HG03066 (cell line): Measurements from ENCODE around the gene SPAG5.
A peak's percentile ranks its signal among the peaks of the same experiment; 100 is the strongest.

Experiments
- ATAC-seq: cut with Tn5 transposase; IDR thresholded peaks from one replicate; pipeline ENCODE4 v1.9.1; 2021; ENCODE audit warnings: low read depth; ENCODE audit not compliant: unreplicated experiment

SPAG5 gene

DNA sequence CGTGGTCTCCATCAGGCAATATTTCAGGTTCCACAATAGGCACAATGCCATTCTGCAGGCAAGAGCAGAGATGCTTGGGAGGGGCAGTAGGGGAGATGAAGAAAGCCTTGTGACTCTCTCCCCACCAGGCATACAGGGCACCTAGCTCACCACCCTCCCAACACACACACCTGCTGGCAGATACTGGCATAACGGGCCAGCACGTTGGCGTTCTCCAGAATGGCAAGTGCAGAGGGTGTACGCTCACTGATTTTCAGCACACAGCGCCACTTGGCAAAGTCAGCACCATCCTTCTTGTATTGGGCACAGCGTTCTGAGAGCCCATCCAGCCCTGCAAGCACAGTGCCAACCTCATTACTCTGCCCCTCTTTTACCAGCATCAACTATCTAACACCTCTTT is 24.3 kb downstream of the SPAG5 start:
- no peak for ATAC-seq

DNA sequence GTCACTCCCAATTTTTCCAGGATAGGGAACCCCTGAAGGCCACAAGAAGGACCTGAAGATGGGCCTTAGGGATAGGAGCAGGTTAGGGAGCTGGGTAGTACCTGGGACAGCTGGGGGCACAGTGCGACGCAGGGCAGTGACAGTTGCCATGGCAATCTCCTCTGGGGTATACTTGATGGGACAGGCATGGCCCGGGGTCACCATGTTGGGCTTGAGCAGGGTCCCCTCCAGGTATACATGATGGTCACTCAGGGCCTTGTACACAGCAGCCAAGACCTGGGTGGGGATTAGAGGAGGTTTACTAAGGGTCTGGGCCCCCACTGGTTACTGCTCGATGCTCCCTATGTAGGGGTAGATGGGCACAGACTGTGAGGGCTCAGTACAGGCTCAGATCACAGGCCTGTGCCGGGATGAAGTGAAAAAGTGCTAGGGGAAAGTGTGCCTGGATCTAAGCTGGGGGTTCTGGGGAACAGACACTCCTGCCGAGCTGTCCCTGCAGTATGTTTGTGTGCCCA is 24.8 kb downstream of the SPAG5 start:
- ATAC-seq = no peak

DNA sequence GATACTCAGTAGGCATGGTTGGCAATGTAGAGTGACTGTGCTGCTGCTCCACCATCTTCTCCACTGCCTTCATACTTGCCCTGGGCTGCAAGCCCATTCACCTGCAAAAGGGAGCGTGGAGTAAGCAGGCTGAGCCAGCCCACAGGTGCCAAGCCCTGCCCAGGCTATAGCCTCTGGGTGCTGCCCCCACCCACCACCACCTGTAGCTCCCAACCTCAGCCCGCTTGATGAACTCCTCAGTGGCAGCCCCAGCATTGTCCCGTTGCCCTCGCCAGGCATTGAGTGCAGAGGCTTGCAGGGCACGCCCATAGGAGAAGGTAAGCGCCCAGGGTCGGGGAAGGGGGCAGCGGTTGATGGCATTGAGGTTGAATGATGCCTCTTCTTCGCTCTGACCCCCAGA is 25.3 kb downstream of the SPAG5 start:
- ATAC-seq = no peak

DNA sequence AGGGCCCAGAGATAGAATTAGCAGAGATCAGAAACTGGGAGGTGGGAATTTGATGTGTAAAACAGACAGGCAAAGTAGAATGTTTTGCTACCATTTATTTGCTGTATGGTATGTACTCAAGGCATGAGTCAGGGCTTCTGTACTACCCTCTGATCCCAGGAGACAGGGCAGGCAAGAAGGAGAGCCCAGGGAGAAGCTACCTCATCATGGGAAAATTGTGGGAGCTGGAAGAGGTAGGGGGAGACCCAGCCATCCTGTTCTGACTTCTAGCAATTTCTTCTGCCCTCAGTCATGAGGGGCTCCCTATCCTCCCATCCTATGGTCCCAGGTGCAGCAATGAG is 25.8 kb downstream of the SPAG5 start:
- no peak for ATAC-seq

DNA sequence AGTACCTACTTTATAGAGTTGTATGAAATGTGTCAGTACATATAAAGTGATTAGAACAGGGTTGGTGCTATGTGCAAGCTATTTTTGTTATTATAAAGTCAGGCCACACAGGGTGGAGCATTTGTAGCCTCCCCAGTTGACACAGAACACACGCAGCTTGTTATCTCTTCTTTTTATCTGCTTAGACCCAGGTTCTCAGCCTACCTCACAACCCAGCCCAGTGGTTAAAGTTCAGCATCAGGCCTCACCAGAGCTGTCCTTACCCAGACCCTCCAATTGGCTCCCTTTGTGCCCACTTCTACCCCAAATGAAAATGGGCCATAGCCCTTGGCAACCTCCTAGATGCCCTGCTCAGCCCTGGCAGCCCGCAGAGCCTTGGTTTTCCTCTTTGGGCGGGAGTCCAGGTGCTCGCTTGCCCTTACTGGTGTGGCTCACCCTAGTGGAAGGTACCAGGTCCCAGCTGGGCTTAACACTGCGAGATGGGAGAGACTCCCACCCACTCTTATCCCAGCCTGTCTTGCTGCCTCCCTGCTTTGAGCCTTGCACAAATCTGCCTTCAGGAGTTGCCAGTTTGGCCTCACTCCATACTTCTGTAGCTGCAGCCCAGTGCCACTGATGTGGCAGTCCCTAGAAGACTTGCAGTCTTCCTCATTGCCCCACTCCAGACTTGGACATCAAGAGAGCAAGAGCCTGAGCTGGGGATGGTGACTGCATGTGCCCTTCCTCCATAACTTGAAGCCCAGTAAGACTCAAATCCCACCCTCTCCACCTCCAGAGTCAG is 26.4 kb downstream of the SPAG5 start:
- ATAC-seq = no peak

DNA sequence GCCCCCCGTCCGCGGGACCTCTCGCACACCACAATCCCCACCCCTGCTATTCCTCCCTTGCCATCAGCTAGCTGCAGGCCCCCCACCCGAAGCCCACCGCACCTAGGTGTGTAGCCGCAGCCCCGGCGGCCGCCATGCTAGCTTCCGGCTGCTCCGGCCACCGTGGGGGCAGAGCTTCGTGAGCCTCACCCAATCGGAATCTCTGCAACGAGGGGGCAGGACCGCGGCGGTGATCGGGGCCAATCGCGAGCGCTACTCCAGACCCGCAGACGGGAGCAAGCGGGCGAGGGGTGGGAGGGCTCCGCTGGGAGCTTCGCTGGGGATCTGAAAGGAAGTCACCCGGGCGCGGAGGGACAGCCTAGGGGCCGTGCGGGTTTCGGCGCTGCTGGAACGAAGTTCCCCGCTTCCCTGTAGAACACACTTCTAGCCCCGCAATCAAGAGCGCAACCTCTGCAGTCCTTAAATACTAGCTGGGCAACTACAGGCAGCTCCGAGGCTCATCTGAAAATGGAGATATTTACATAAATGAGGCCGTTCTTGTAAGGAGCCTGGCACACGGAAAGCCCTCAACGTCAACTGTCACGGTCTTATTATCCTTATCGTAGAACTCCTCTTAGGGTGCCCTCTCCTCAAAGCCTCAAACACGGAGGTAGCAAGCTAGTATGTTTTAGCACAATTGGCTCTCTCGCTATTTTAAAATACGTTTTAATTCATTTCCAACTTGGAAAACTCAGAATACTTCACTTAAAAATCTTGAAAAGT is 27.3 kb downstream of the SPAG5 start, which contains the start of gene PIGS:
TSS of gene PIGS (minus strand) at position 164 of the 762 bp plus-strand sequence. CDS start at position 136, 28 bp downstream.
- peak; percentile 80 for ATAC-seq

DNA sequence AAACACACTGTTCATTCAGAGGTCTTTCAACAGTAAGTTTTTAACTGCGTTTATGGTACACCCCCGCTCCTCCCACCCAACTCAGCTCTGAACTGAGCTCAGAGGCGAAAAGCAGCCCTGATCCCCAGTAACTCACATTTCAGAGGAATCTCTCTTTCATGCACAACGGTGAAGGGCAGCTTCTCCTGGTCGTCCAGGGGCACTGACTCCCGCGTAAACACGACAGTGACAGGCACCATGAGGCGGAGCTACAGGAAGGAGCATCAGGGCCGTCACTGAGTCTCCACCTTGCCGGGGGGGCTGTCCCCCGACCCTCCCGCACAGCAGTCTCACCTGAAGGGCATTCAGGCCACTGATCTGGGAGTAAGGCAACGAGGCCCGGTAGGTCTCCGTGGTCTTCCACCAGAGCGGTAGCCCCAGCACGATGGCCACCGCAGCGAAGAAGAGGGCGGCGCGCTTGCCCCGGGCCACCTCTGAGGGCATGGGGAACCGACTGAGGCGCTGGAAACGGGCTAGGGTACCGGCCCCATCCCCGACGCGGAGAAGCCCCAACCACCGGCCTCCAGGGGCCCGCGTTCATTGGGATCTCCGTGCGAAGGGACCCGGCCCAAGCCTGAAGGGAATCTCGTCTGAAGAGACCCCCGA is 28.0 kb downstream of the SPAG5 start:
- ATAC-seq = peak; percentile 43

DNA sequence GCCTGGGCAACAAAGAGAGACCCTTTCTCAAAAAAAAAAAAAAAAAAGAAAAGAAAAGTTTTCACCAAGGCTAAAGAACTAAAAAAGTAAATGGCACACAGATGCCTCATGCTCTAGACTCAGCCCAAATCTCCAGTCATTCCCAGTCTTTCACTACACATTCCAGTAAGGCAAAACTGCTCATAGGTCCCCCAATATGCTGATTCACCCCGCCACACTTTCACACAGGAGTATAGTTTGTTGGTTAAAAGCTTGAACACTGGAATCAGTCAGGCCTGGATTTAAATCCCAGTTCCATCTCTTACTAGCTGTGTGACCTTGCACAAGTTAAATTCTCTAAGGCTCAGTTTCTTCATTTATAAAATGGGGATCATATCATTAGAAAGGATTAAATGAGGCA is 29.4 kb downstream of the SPAG5 start:
- no peak for ATAC-seq

DNA sequence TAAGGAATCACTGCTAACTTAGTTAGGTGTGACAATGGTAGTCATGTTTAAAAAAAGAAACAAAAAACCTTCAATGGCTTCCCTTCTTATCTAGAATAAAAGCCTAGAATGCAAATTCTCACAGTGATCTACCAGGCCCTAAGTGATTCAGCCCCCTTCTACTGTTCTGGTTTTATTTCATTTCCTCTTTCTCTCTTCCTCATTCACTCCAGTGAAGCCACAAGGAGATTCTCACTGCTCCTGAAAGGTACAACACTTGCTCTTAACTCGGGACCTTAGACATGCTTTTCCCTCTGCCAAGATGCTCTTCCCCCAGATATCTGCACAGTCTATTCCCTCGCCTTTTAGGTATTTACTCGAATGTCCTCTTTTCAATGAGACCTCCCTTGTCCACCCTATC is 31.2 kb downstream of the SPAG5 start:
- ATAC-seq = no peak

DNA sequence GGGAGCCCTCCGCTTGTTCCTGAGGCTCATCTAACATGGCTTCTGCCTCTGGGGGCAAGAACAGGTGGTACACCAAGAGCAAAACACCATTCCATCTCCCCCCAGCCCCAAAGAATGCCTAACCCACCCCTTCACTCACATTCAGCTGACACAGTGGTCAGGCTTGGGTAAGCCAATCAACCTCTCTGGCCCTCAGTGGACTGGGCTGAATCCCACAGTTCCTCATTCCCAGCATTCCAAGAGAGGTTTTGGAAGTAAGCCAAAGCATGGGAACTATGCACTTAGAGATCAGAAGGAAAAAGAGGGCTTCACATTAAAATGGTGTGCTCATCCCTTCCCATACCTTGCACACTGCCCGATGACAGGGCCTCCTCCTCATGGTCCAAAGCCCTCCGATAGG is 35.4 kb downstream of the SPAG5 start:
- ATAC-seq = no peak

DNA sequence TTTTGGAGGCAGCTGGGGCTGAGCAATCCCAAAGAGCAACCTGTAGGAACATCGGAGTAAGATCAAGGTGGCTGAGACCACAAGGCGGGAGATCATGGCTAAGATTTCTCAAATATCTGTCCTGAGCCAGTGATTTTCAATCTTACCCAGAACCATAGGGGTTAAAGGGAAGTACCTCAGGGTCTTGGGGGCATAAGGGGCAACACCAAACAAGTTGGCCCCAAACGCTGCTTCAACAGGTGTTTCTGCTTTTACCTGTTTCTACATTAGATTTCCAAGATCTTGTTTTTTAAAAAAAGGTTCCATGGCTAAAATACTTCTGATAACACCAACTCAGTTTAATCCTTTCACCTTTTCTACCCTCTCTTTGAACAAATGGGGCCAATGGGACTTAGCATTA is 43.8 kb downstream of the SPAG5 start:
- no peak for ATAC-seq

DNA sequence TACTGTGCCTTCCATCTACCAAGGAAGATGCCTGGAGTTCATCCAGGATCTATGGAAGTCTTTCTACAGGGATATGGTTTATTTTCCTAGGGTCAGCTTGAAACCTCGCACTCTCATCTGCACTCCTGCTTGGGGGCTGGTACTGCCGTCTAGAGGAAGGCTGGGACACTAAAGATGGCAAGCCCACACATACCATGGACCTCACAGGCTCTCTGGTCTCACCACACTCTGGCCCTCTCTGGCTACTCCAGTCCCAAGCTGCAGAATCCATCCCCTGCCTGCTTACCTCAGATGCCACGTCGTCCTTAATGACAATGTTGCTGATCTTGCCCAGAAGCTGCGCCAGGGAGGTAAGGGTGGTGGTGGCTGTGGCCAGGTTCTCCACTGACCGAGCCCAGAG is 44.3 kb downstream of the SPAG5 start:
- no peak for ATAC-seq

DNA sequence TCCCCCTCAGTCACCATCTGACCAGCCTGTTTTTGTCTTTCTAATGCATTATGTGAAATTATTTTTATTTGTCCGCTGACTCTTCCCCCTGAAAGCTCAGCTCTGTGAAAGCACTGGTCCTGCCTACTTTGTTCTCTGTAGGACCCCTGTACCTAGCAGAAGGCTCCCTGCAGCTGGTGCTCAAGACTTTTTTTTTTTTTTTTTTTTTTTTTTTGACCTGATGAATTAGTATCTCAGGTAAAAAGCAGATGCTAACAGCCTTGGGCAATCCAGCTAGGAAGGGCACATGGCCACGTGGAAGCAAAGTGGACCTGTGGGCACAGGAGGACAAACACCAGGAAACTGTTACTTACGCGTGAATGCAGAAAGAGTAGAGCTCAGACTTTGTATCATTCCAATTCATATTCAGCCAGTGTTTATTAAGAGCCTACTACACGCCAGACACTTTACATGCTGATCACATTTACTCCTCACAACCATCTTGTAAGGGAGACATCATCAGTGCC is 45.8 kb downstream of the SPAG5 start:
- no peak for ATAC-seq

DNA sequence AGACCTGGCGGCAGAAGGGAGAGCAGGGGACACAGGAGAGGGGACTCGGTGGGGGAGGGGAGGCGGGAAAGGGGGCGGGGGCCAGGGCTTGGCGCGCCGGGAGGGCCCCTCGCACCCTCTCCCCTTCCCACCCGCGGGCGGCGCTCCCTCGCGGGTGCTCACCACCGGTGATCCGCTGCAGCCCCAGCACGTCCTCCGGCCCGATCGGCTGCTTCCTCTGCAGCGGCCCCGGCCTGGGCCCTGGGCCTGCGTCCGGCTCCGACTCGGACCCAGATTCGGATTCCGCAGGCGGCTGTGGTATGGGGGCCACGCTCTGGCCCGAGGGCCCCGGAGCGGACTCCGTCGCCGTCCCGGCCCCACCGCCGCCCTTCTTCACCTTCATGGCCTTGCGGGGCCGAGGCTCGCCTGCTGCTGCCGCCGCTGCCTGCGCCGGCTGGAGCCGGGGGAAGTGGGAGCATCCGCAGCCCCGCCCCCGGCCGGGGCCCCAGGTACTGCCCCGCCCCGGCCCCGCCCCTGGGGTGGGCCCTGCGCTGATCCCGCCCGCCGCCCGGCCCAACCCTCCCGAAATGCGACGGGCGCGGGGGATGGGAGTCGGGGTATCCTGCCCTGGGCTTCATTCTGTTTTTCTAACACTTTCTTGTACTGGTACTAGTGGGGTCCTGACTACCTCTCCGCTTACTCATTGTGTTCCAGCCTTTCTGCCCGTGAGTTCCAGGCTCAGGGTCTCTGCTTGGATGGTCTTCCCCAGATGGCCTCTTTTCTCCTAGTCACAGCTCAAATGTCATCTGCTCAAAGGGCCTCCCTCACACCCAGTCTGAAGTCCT is 46.4 kb downstream of the SPAG5 start, which contains the start of gene UNC119:
TSS of gene UNC119 (minus strand) at position 449 of the 824 bp plus-strand sequence. CDS start at position 382, 67 bp downstream.
- ATAC-seq = peak; percentile 61

DNA sequence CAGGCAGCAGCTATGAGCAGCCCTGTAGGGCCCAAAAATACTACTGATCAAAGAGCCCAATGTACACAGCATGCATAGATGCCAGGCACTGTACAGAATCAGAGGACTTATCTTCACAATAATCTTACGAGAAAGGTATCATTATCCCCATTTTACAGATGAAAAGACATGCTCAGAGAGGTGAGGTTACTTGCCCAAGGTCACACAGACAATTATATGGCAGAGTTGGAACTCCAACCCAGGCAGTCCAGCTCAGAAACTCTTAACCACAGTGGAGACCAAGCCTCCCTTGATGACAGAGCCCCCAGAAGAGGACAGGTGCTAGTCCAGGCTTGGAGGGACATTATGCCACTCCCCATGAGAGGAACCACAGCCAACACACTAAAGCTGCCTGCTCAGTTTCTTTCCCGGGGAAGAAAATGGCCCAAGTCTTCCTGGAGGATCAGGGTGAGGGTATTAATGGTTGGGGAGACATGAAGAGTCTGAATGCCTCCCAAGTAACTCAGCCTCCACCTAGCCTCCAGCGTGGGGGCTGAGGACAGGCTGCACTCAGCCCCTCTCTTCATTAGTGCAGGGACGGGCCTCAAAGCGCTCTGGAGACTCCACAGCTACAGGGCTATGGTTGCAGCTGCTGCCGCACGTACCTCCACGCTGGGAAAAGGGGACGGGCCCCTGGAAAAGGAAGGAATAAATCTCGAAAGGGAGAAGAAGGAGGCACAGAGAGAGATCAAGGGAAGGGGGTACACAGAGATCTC is 47.2 kb downstream of the SPAG5 start:
- no peak for ATAC-seq

DNA sequence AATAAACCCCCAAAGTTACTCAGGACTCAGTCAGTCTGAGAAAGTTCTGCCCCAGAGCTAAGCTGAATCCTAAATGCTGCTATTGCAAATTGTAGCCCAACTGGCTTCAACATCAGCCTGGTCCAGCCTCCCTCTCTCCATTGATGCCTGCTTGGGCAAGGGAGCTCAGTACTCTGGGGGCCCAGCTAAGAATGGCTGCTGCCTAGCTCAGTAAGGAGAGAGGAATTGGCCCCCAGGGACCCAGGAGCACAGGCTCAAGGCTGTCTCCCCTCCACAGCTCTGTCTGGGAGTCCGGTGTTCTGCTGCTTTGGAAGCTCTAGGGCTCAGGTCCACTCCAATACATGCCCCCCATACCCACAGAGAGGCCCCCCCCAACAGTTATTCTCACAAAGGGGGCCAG is 48.0 kb downstream of the SPAG5 start:
- no peak for ATAC-seq

DNA sequence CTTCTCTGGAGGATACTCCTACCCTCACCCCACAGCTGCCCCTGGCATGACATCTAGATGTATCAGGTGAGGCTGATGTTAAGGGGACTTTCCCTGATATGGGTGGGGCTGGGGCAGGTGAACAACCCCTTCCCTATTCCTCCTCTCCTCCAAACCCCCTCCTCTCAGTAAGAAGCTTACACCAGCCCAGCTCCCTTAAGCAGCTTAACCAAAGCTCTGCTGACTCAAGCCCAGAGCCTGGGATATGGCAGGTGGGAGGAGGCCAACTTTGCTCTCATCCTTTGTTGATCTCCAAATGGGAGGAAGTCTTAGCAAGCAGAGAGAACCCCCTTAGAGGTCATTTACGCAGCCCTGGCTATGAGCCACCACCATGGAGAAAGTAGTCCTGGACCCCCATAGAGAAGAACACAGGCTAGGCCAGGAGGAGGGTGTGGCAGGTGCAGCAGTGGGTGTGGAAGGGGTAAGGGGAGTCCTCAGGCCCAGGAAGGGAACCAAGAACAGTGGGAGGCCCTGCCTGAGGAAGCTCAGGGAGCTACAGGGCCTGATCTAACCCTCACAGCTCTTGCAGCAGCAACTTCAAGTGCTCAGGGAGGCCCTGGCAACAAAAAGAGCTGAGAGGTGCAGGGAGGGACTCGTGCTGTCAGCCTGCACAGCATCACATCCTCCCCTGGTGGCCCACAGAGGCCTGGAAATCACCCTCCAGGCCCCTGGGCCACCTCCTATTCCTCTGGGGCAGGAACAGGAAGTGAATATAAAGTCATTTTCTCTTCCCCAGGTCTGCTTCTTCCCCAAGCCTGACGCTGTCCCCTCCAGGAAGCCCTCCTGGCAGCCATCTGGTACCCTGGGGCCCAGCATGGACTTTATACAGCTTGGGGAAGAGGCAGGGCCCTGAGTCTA is 49.3 kb downstream of the SPAG5 start:
- ATAC-seq = no peak

DNA sequence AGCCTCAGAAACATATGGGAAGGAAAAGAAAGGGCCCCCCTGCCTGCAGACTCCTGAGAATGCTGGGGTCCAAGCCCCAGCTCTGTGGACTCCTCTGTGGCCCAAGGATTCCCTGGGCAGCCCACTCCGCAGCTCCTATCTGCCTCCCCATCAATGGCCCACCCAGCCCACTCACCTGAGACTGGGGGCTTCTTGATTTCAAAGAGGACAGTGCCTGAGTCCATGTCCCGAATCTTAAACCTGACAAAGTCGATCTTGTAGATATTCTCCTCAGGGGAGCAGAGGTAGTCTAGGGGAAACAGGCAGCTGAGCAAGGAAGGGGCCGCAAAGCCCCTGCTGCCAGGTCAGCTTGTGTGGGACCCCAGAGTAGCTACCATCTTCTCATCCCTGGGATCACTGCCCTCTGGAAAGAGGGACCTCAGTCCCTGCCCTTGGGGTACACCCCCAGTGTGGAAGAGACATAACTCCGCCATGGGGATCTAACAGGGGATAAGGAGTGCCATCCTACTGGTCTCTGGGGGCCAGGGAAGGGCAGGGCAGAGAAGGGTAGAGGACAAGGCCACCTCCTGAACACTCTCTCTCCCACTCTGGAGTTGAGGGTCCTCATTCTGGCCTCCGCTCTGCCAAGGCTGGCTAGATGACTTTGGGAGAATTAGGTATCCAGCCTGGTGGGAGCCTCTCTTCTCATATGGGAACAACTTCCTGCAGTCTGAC is 50.3 kb downstream of the SPAG5 start:
- ATAC-seq = no peak
